Left renal cortex interstitium (tissue), 4 donors: ENCODE results near the gene KCNH1. TPM values are rescaled to one million over a fixed set of nuclear protein-coding genes. Genes with fewer than 3 reads are reported as not detected.

Experiments used
- DNase-seq, 4 donors: peaks; one replicate each; pipeline ENCODE4 v3.0.0-alpha.2; 2013; ENCODE audit warnings: low read depth in 4 of 4, low spot score in 2 of 4, missing footprints in 1 of 4
- polyA plus RNA-seq, 4 donors: library from polyadenylated mRNA; unstranded; fragments of 120-200 nt; gene quantifications; one replicate each; pipeline ENCODE4 v1.2.1, GENCODE V29; 2013; ENCODE audit not compliant: insufficient read length in 4 of 4

KCNH1 gene
- polyA plus RNA-seq, 4 donors: 0.24 to 0.33 (median 0.31) TPM

DNA sequence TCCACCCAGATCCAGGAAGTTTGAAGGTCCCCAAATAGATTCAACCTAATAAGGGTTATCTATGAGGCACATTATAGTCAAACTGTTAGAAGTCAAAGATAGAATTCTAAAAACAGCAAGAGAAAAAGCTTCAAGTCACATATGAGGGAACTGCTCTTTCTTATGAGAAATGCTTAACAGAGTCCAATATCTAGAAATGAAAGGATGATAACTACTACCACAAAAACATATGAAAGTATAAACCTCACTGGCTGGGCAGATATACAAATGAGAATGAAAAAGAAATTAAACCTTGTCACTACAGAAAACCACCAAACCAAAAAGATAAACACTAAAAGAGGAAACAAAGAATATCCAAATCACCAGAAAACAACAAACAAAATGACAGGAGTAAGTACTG, 201.8 kb downstream of the KCNH1 start:
- DNase-seq: no peak

DNA sequence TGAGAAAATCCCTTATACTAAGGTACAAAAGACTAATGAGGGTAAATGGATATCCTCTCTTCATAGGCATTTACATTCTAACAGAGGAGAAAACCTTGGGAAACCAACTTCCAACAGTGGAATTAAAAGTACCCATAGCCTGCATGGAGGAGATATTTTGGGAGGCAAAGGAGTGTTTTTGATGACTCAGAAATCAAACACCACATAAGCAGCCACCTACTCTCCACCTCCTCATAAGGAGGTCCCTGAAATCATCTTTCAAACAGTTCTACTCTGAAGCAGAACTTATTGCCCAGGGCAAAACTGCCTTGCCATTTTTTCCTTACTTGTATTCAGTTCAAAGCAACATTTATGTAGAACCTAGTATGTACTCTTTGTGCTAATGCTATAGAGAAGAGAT, 211.3 kb downstream of the KCNH1 start:
- DNase-seq: no peak

DNA sequence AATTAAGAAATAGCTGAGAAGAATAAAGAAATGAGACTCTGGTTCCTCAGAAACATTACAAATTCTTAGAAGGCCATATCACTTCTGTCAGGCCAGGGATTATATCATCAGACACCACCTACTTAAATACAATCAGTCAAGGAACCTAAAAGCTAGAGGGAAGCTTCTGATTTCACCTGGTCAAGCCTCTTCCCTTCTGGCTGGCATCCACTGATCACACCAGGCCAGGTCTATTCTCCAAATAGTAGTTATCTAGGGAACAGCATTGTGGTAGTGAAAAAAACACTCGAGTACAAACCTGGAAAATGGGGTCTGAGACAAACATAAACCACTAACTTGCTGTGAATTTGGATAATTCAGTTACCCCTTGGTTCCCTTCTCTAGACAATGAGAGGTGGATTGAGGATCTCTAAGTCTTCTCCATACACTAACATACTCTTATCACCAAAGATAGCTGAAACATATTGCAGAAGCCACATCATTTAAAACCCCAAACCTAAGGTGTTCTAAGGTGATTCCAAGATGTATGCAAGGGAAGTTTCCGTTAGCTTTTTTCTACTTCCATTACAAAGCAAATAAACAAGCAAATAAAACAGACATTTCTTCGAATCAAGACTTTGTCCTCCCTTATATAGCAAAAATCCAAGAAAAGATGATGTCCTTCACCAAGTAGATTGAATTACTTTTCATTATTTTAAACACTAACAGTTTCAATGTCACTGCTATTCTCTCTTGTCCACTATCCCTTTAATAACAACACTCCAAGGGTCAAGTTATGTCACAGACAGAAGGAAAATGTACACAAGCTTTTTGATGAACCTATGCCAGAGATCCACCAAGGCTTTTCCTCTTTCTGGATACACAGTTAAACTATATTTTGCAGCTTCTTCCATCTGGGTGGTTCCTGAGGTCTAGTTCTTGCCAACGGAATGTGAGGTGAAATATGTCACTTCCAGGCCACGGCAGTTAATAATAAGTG, 212.9 kb downstream of the KCNH1 start:
- no peak for DNase-seq

DNA sequence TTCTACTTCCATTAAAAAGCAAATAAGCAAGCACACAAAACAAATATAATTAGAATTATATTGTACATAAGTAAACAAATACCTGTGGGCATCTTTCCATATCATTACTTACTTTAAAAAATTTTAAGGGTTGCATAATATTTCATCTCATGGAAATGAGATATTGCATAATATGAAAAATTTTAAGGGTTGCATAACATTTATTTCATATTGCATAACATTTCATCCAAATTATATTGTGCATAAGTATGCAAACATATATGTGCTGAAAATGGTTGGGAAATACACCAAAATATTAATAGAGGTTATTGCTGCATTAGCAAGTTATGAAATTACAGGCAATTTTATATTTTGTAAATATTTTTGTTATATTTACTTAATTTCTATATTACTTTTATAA, 213.7 kb downstream of the KCNH1 start:
- no peak for DNase-seq

DNA sequence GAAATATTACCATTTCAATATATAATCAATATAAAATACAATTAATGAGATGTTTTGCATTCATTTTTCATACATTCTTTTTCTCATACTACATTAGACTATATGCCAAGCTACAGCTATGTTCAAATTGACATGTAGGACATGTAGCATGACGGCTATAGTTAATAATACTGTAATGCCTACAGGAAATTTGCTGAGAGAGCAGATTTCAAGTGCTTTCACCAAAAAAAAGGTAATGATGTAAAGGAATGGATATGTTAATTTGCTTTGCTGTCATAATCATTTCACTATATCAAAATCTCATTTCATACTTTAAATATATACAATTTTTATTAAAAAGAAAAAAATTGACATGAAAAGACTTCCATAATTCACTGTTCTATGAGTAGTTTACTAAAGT, 215.1 kb downstream of the KCNH1 start:
- DNase-seq: no peak

DNA sequence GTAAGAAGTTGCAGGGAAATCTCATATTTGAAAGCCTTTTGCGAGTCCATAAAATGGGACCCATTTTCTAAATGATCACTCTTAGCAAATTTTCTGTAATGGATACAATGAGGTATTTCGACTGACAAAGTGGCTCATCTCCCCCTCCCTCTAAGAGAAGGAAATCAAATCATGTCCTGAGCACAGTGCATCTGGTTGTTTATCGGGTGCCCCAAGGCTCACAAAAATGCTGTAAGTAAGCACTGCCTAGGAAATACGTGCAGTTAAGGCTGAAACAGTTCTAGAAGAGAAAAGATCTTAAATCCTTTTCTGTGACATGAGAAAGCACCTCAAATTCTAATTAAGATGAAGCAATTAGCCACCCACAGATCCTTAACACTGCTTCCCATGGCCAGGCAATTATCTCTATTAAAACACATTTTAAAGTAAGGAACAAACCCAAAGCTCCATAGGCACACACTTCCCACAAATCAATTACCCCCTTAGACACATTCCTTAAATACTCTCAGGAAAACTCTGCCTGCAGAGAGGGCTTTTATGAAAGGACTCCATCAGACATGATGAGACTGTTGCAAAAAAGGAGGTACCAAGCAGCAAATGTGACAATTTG, 216.3 kb downstream of the KCNH1 start:
- no peak for DNase-seq

DNA sequence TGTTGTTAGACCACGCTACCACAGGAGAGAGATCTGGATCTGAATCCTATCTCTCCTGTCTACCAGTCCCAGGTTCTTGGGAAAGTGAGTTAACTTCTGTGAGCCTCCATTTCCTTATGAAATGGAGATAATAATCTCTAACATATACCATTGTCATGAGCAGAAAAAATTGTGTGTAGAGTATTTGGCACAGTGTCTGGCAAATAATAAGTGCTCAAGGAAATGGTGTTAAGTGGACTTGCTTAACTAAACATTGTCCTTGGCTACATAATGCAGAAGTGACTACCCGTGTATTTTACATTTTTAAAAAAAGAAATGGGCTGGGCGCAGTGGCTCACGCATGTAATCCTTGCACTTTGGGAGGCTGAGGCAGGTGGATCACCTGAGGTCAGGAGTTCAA, 217.4 kb downstream of the KCNH1 start:
- DNase-seq: no peak

DNA sequence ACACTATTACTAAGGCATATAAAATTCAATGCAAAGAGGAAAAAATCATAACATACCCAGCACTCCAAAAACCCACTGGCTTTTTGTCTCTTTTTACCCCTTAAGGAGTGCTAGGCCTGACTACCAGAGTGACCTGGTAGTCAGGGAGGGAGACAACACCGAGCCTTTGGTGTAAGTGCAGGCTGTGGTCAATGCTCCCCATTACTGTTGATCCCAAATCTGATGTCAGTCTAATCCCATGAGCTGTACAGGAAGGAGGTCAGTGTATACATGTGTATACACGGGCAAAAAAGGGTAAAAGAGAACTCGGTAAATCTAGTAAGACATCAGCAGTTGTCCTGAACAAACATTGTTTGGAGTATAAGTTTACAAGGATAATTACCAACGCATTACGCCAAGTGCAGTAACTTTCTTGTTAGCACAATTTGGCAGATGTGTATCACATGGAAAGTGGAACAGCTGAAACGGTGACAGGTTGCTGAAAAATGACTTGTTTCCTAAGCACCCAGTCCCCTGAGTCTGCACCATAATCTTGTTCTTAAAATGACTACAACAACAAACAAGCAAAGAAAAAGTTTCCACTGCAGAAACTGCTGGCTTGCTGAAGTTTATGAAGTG, 217.9 kb downstream of the KCNH1 start:
- DNase-seq: no peak

DNA sequence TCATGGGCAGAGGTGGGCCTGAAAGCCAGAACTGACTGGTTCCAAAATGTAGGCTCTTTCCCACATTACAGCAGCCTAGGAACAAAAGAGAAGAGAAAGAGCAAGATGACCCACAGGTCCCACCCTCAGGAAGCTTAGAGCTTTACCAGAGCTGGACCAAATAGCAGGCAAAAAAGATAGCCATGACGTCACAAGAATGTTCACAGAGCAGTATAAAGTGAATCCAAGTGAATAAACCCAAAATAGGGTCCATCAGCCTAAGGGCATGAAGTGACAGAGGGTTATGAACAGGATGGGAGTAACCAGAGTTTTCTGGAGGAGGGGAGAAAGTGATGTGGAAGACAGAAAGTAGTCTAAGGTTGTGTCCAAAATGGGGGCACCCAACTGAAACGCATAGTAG, 221.2 kb downstream of the KCNH1 start:
- DNase-seq: no peak

DNA sequence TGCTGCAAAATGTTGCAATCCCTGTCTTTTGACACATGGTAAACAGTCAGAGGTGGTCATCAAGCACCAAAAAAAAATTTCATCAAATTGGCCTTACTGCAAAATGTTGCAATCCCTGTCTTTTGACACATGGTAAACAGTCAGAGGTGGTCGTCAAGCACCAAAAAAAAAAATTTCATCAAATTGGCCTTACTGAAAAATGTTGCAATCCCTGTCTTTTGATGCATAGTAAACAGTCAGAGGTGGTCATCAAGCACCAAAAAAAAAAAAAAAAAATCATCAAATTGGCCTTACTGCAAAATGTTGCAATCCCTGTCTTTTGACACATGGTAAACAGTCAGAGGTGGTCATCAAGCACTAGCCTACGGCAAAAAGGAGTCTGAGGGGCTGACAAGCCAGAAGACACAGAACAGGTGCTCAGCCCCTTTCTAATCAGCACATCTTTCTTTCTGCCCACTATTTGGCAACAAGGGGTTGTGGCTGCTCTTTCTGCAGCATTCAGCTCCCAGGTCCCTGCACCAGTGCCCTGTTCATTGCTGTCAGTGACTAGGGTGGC, 223.8 kb downstream of the KCNH1 start:
- DNase-seq: no peak

DNA sequence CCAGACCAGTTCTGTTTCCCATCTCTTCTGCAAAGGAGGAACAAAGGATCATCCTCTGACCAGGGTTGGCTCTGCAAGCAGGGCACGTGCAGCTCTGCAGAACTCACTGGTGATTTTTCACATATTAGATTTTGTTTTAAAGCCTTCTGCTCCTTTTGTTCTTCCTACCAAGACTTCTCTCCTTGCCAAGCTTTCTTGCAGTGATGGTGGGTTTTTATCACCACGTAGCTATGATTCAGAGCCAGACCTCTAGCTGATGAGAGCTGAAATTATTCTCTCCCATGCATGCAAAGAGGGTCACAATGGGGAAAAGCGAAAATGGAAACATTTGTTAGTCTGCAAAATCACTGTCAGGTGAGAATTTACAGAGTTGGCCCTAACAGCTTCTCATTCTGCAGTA, 225.2 kb downstream of the KCNH1 start:
- no peak for DNase-seq

DNA sequence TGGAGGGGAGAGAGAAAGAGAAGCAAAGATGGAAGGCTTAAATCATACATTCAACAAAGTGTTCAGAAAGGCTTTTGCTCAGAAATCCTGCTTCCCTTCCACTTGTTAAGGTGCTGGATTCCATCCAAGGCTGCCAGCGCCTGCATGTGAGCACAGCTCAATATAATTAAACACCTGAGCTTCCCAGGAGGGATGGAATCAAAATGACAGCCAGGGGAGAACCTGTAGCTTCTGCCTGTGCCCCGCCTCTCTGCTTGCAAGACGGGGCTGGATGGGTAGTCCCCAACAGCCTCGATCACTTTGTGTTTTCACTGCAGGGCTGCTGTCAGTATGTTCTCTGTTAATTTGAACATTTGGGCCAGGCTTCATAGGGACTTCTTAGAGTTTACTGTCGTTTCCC, 225.7 kb downstream of the KCNH1 start:
- no peak for DNase-seq

DNA sequence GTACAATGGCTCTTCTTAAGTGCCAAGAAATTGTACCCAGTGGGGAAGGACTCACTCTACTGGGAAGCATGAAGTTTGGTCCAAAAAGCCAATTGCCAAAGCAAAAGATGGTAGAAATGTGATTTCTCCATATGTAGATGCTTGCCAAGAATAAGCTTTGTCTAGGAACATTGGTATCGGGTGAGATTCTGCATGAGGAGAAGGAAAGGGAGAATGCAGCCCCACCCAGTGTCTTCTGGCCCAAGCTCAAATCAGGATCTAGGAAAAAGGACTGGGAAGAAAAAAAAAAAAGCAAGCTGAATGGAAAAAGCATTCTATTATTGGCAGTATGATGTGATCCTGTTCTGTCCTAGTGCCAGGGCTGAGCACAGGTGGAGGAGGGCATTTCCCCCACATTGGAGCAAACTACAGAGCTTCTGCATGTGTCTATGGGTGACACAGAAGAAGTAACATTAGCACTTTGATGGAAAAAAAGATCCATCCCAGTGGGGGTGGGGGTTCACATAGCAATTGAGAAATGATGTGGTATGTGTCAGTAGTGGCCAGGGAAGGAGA, 226.6 kb downstream of the KCNH1 start:
- no peak for DNase-seq

DNA sequence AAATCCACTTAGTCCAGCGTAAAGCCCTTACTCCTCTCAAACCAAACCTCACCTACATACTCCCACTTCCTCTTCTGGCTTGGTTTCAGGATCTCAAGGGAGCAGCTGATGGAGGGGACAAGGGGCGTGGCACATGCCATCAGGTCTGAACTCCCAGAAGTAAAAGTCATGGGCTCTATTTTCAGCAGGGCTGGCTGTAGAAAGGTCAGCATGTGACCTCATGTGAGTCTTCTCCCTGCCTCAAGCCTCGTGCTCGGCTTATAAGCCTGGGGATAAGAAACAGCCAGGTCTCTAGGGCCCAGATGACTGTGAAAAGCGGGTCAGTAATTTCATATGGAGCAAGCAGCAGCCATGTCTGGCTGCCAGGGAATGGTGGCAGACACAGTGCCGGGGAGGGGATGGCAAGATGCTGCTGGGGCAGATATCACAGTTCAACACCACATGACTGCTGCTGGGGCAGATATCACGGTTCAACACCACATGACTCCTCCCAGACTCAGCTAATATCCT, 227.9 kb downstream of the KCNH1 start:
- no peak for DNase-seq

DNA sequence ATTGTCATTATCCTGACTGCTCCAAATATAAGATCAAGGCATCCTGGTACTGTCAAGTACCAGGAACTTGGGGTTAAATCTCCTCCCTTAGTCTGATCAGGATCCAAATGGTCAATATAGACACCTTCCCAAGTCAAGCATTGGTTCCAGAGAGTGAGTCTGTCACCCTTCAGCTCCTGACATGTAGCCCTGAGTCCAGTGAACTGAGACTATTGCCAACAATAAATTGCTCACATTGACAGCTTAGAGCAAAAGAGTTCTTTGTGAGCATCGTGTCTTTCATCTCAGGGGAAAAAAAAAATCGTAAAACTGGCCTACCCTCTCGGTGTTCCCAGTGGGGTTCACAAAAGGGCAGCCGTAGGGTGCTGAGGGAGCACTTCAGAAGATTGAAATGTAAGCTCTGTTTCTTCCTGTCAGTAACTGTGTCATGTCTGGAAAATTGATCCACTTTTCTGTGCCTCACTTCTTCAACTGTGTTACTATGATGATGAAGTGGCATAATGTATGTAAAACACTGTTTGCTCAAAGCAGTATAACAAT, 228.5 kb downstream of the KCNH1 start:
- no peak for DNase-seq

DNA sequence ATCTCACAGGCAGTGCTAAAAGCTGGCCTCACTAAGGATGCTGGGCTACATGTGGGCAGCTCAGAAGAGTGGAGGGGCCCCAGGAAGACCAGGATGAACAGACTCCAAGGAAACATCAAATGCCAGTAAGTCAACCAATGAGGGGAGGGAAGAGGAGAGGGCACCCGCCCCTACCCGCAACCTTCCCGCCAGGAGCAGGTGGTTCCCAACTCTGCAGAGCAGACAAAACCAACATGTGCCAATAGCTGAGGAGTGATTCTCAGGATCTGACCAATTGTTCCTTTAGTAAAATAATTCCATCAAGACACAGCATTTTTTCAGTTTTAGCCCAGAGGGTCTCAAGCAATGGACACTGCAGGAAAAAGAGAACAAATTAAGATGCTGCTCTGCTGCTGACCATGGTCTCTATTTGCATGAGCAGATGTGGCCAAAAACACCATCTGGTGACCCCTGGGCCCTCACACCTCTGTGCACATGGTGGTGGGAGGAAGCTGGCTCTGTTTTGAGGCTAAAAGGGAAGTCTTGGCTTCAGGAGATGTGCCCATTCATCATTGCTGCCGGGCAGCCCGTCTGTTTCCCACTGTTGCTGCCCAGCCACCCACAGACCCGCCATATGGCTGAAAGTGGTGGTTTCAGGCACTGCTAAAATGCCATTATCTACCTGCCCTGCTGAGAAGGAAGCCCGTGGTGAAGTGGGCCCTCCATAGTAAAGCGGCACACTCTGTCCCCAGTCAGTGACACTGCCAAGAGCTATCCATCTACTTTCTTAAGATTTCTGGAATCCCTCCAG, 231.8 kb downstream of the KCNH1 start:
- no peak for DNase-seq

DNA sequence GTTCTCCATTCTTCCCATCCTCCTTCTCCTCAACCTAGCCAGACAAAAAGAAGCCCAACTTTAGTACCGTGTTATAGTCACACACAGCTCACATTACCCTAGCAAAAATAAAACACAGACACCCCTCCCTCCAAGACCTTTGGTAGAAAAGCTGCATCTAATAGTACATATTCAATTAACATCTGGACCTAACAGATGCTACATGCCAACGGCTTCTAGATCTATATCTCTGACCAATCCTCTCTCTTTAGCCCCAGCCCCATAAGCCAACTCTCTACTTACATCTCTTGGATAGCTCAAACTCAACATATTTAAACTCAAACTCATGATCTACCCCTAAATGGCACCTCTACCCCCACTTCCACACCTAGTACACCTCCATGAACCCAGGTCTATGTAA, 233.1 kb downstream of the KCNH1 start:
- DNase-seq: no peak

DNA sequence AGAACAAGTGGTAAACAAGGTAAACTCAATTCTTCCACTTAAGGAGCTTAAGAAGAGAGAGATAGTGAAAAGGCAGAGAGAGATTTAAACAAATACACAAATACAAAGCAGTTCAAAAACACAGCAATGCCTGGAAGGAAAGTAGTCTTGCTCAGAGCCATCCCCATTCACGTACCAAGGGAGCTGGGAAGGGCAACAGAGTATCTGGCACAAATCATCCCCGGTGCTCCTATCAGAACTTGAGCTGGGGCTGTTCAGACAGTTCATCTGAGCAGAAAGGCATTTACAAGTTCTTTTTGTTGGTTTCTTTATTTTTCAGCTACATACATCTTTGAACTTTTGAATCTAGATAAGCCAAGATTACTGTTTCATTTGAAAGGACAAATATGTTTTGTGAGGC, 233.9 kb downstream of the KCNH1 start:
- no peak for DNase-seq

DNA sequence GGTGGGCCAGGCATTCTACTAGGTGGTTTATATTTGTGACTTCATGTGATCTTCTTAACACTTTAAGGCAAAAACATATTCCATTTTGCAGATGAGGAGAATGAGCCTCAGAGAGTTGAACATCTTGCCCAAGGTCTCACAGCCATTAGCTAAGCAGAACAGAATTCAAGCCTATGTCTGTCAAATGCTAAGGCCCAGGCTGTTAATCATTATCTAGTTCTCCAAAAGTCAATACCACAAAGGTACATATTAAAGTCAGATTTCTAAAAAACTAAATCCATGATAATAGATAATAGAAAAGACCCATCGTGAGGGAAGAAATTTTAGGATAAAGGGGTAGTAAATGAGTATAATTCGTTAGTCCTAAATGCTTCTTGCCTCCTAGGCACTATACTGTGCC, 234.3 kb downstream of the KCNH1 start:
- DNase-seq: no peak

DNA sequence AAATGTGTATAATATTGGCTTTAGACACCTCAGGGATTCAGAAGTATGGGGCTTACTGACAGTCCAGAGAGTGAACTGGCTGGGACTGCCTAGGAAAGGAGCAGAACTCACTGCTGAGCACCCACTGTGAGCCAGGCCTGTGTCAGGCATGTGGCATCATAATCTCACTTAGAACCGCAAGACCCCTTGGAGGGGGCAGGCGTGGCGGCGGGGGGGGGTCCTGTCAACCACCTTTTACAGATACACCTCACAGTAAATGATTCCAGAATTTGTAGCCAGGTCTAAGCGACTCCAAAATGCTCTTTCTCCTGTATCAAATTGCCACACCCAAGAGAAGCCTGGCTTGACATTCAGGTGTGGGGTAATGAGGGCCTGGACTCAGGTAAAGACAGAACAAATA, 235.5 kb downstream of the KCNH1 start:
- DNase-seq: no peak
